Testis (tissue), 2 donors: ENCODE measurements around the gene AADAT.

Source experiments
- CTCF ChIP-seq, 3 experiments: fragments of 450-650 bp in 2 of 3; fragments of 200-600 bp in 1 of 3; sonication (generic) in 1 of 3; IDR thresholded peaks; one replicate each; pipeline ENCODE4 v1.5.1; 2016 to 2019; ENCODE audit warnings: antibody characterized with exemption in 3 of 3, mild to moderate bottlenecking in 2 of 3, moderate library complexity in 1 of 3
- POLR2A ChIP-seq: fragments of 450-650 bp; IDR thresholded peaks from one replicate; pipeline ENCODE4 v1.6.1; 2017; ENCODE audit warnings: antibody characterized with exemption, mild to moderate bottlenecking, moderate library complexity

- no peak for TF ChIP-seq CTCF (IDR thresholded peaks at IDR 0.05)
- TF ChIP-seq POLR2A: no peak
Observed at GRCh38 chr4:170017252-170017651, 72.5 kb downstream of the AADAT start.
